Keratinocyte (primary cell): Measurements from ENCODE around the gene INIP.
A peak's percentile ranks its signal among the peaks of the same experiment; 100 is the strongest.

ENCODE experiments used
- EZH2 ChIP-seq: IDR thresholded peaks from one replicate; pipeline ENCODE4 v1.6.1; 2012; ENCODE audit warnings: inconsistent platforms, mild to moderate bottlenecking, low read length, moderate library complexity
- TF ChIP-seq, protein P1 (sequence below), 3 experiments: IDR thresholded peaks in 1 of 3; conservative IDR thresholded peaks in 1 of 3; optimal IDR thresholded peaks in 1 of 3; 2 replicates in 2 of 3; 3 replicates in 1 of 3; pipeline versions ENCODE3 to v1.5.1; 2011; ENCODE audit warnings: low read length in 3 of 3, mild to moderate bottlenecking in 3 of 3, moderate library complexity in 2 of 3, control low read depth in 1 of 3, inconsistent platforms in 1 of 3; ENCODE audit not compliant: insufficient read depth in 2 of 3; ENCODE audit errors: extremely low read depth in 1 of 3

DNA sequence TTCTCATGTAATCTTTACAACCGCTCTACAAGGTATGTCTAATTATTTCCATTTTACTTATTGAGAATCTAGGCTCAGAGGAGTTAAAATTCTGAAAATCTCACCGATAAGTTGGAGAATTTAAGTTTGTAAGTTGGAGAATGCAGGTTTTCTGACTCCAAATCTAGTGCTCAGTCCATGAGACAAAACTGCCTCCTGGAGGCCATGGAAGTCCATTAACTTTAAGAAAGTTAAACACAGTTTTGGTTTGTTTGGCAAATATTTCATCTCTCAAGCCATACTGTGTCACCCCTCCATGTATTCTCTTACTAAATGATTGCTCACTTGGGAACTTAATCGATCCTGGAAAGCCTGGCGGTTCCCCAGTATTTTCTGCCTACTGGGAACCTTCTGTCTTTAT is 52.6 kb downstream of the INIP start:
- TF ChIP-seq, protein P1, sequence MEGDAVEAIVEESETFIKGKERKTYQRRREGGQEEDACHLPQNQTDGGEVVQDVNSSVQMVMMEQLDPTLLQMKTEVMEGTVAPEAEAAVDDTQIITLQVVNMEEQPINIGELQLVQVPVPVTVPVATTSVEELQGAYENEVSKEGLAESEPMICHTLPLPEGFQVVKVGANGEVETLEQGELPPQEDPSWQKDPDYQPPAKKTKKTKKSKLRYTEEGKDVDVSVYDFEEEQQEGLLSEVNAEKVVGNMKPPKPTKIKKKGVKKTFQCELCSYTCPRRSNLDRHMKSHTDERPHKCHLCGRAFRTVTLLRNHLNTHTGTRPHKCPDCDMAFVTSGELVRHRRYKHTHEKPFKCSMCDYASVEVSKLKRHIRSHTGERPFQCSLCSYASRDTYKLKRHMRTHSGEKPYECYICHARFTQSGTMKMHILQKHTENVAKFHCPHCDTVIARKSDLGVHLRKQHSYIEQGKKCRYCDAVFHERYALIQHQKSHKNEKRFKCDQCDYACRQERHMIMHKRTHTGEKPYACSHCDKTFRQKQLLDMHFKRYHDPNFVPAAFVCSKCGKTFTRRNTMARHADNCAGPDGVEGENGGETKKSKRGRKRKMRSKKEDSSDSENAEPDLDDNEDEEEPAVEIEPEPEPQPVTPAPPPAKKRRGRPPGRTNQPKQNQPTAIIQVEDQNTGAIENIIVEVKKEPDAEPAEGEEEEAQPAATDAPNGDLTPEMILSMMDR (optimal IDR thresholded peaks at IDR 0.05 in 1 of 3, IDR thresholded peaks at IDR 0.05 in 1 of 3, conservative IDR thresholded peaks at IDR 0.05 in 1 of 3; ENCODE audit: extremely low read depth in 1 of 3, insufficient read depth in 2 of 3, low read length in 3 of 3): peak; percentile 19 to 38 (median 33)
- TF ChIP-seq EZH2: no peak
